CD4-positive, alpha-beta T cell treated with Interleukin-15 for 4 hours (primary cell): ENCODE data around the gene CDHR2.

Experiments
- DNase-seq: peaks from one replicate; pipeline ENCODE4 v3.0.0-alpha.2; 2020; ENCODE audit warnings: low spot score

CDHR2 gene

GRCh38 chr5:176619569-176620332 lies 70.6 kb downstream of the CDHR2 start:
- DNase-seq, result no peak

- no peak for DNase-seq
These were observed 71.3 kb downstream of the CDHR2 start for GRCh38 chr5:176620333-176620981.

GRCh38 chr5:176621661-176622079 lies 72.5 kb downstream of the CDHR2 start:
- DNase-seq, result no peak

GRCh38 chr5:176624142-176624541 lies 75.0 kb downstream of the CDHR2 start:
- no peak for DNase-seq

GRCh38 chr5:176624938-176625337 lies 75.8 kb downstream of the CDHR2 start:
- DNase-seq, result no peak

- no peak for DNase-seq
These were observed 76.4 kb downstream of the CDHR2 start for GRCh38 chr5:176625512-176625911.

GRCh38 chr5:176625966-176626875 lies 77.1 kb downstream of the CDHR2 start:
- DNase-seq, result no peak

- no peak for DNase-seq
These were observed 77.7 kb downstream of the CDHR2 start for GRCh38 chr5:176626876-176627236.

GRCh38 chr5:176627582-176627981 lies 78.4 kb downstream of the CDHR2 start:
- no peak for DNase-seq

GRCh38 chr5:176628406-176629228 lies 79.5 kb downstream of the CDHR2 start:
- DNase-seq, result no peak

GRCh38 chr5:176629317-176629852 lies 80.2 kb downstream of the CDHR2 start:
- DNase-seq, result no peak

- peak; percentile 12 for DNase-seq
These were observed 80.9 kb downstream of the CDHR2 start, which contains the start of the genes EIF4E1B and SNCB for GRCh38 chr5:176629853-176630680. Gene EIF4E1B, plus strand, starts transcription at chr5:176630675. Its CDS starts 12,113 bp downstream, at chr5:176642788. Gene SNCB, minus strand, starts transcription at chr5:176630534. Its CDS starts 880 bp downstream, at chr5:176629654.

GRCh38 chr5:176630681-176631222 lies 81.6 kb downstream of the CDHR2 start:
- DNase-seq, result no peak

- no peak for DNase-seq
These were observed 82.5 kb downstream of the CDHR2 start for GRCh38 chr5:176631383-176632200.

- no peak for DNase-seq
These were observed 83.6 kb downstream of the CDHR2 start for GRCh38 chr5:176632745-176633144.

GRCh38 chr5:176633598-176633997 lies 84.5 kb downstream of the CDHR2 start:
- no peak for DNase-seq

GRCh38 chr5:176636426-176636825 lies 87.3 kb downstream of the CDHR2 start:
- no peak for DNase-seq

- no peak for DNase-seq
These were observed 88.4 kb downstream of the CDHR2 start for GRCh38 chr5:176637556-176637955.

- DNase-seq, result no peak
These were observed 89.3 kb downstream of the CDHR2 start for GRCh38 chr5:176638437-176638836.
